Endothelial cell of hepatic sinusoid (primary cell): ENCODE results near the gene SYCP2.

Experiments used
- in situ Hi-C: cut with HindIII; loops from 2 replicates; pipeline ENCODE4 v1.10.0; 2017; ENCODE audit warnings: low sequenced_read_pairs

The SYCP2 gene

GRCh38 chr20:59942245-59942644, 8.8 kb upstream of the SYCP2 start:
- in situ Hi-C loops, result no loop called here

- in situ Hi-C loops, result no loop called here
Observed at GRCh38 chr20:59940956-59941294, 7.5 kb upstream of the SYCP2 start.

GRCh38 chr20:59940129-59940955, 6.9 kb upstream of the SYCP2 start, which contains the start of the genes FAM217B and PPP1R3D:
Gene FAM217B, plus strand, starts transcription at chr20:59940389. Its CDS starts 3,555 bp downstream, at chr20:59943944.
Gene PPP1R3D, minus strand, starts transcription at chr20:59940305. Its CDS starts 374 bp downstream, at chr20:59939931.
- in situ Hi-C loops, result no loop called here

- in situ Hi-C loops, result no loop called here
Observed at GRCh38 chr20:59939879-59940128, 6.4 kb upstream of the SYCP2 start.

- in situ Hi-C loops, result no loop called here
Observed at GRCh38 chr20:59939052-59939878, 5.8 kb upstream of the SYCP2 start.

- in situ Hi-C loops, result no loop called here
Observed at GRCh38 chr20:59938696-59939051, 5.2 kb upstream of the SYCP2 start.

- in situ Hi-C loops, result no loop called here
Observed at GRCh38 chr20:59938221-59938620, 4.8 kb upstream of the SYCP2 start.

- in situ Hi-C loops, result no loop called here
Observed at GRCh38 chr20:59937150-59937549, 3.7 kb upstream of the SYCP2 start.

GRCh38 chr20:59936409-59936808, 3.0 kb upstream of the SYCP2 start:
- in situ Hi-C loops, result no loop called here

- in situ Hi-C loops, result no loop called here
Observed at GRCh38 chr20:59935457-59936185, 2.2 kb upstream of the SYCP2 start.

GRCh38 chr20:59933849-59934585, 580 bp upstream of the SYCP2 start:
- in situ Hi-C loops, result no loop called here

GRCh38 chr20:59932616-59933295, 681 bp downstream of the SYCP2 start:
- in situ Hi-C loops, result no loop called here

GRCh38 chr20:59931511-59932312, 1.7 kb downstream of the SYCP2 start:
- in situ Hi-C loops, result no loop called here

GRCh38 chr20:59925899-59926298, 7.5 kb downstream of the SYCP2 start:
- in situ Hi-C loops, result no loop called here

GRCh38 chr20:59925359-59925758, 8.1 kb downstream of the SYCP2 start:
- in situ Hi-C loops, result no loop called here

- in situ Hi-C loops, result no loop called here
Observed at GRCh38 chr20:59923514-59923913, 9.9 kb downstream of the SYCP2 start.

- in situ Hi-C loops, result no loop called here
Observed at GRCh38 chr20:59920944-59921343, 12.5 kb downstream of the SYCP2 start.

GRCh38 chr20:59912609-59913008, 20.8 kb downstream of the SYCP2 start:
- in situ Hi-C loops, result no loop called here

GRCh38 chr20:59911041-59911440, 22.4 kb downstream of the SYCP2 start:
- in situ Hi-C loops, result no loop called here

GRCh38 chr20:59908855-59909254, 24.6 kb downstream of the SYCP2 start:
- in situ Hi-C loops, result no loop called here
